CD4-positive, alpha-beta T cell treated with Interleukin-2 at 100 ng/mL for 4 hours (primary cell): ENCODE results near the gene C2orf80.
"Not testable (repeated sequence)": the region's sequence is repeated elsewhere in the genome, so short reads cannot be mapped to it uniquely, and the experiment has no call there.

Source experiments
- DNase-seq: peaks from one replicate; pipeline ENCODE4 v3.0.0-alpha.2; 2020; ENCODE audit warnings: low spot score

The C2orf80 gene

GRCh38 chr2:208135794-208136715 is 53.8 kb downstream of the C2orf80 start:
- no peak for DNase-seq

GRCh38 chr2:208134928-208135586 is 54.8 kb downstream of the C2orf80 start:
- DNase-seq, result no peak

DNA sequence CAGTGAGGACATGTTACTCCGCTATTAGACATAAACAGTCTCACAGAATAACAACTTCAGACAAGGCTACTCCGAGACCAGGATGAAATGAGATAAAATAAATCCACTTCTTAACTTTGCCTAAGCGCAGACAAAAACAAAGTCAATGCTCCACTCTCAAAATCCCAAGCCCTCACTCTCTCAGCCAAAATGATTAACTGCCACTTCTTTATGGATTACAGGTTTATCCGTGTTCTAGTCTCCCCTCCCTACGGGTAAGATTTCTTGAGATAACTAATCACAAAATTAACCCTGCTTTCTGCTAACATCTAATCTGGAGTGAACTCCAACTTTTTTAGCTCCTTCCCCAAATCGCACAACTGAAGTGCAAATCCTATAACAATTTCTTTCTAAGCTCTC is 59.1 kb downstream of the C2orf80 start:
- DNase-seq, result no peak

- no peak for DNase-seq
Measured at GRCh38 chr2:208129744-208130711, 59.8 kb downstream of the C2orf80 start, which contains the start of gene CRYGC. Gene CRYGC (minus strand): TSS chr2:208129828. CDS start chr2:208129792, 36 bp downstream.

- no peak for DNase-seq
Measured at GRCh38 chr2:208128136-208128535, 61.7 kb downstream of the C2orf80 start.

DNA sequence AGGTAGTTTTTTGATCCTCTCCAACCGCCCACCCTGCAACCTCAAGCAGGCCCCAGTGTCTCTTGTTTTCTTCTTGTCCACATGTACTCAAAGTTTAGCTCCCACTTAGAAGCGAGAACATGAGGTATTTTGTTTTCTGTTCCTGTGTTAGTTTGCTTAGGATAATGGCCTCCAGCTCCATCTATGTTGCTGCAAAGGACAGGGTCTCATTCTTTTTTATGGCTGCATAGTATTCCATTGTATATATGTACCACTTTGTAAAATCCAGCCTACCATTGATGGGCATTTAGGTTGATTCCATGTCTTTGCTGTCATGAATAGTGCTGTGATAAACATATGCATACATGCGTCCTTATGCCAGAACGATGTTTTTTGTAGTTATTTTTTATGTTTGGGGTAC is 62.7 kb downstream of the C2orf80 start:
- DNase-seq, result no peak

GRCh38 chr2:208125251-208125650 is 64.6 kb downstream of the C2orf80 start:
- DNase-seq, result no peak

DNA sequence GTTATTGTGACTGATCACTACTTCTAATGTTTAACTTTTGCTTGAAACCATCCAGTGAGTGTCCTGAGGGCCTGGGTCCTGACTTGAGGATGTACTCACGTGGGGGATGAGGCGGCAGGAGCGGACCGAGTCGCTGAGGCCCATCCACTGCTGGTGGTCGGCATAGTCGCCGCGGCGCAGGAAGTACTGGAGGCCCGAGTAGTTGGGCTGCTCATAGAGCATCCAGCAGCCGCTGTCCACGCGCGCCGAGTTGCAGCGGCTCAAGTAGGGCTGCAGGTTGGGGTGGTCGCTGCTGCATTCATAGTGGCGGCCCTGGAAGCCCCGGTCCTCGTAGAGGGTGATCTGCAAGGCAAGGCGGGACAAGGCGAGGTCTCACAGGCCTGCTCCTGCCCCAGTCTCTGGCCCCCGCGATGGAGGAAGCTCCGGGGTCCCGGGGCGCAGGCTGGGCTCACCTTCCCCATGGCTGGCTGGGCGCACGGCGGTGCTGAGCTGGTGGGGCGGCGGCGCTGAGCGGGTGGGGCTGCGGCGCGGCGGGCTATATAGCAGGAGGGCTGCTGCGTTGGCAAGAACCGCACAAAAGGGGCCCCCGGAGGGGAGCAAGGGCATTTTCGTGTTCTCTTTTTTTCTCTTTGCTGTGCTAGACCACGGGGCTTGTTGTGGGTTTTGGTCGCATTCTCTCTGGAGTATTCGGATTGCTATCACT is 65.7 kb downstream of the C2orf80 start, which contains the start of gene CRYGD:
CRYGD (minus strand) TSS at position 512 of the 703 bp plus-strand sequence; CDS start at position 461, 51 bp downstream.
- DNase-seq, result not testable (repeated sequence)

DNA sequence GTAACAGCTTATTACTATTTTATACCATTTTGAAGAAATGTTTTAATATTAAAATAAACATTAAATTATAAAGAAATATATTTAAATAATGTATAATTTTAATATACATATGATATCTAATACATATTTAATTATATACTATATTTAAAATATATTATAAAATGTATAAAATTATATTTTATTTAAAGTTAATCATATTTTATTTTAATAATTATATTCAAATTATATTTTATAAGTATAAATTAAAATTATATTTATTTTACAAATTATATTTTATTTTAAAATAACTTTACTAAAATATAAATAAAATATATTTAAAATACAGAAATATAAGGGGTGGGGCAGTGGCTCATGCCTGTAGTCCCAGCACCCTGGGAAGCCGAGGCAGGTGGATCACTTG is 67.6 kb downstream of the C2orf80 start:
- DNase-seq, result no peak

DNA sequence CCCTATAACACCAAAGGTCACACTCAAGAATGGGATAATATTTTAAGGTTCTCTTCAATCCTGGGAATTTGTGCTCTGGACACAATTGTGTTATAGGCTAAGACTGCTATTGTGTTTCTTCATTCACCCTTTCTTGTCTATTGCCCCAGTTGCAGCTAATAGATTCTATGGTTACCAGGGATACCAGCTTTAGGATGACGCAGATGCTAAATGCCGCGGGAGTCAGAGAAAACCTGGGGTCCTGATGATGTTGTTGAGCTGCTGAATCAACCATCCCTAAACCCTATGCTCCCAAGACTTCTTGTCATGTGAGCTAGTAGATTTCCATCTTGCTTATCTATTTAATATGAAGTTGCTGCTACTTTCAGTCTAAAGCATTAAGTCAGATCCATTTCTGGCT is 70.9 kb downstream of the C2orf80 start:
- no peak for DNase-seq

DNA sequence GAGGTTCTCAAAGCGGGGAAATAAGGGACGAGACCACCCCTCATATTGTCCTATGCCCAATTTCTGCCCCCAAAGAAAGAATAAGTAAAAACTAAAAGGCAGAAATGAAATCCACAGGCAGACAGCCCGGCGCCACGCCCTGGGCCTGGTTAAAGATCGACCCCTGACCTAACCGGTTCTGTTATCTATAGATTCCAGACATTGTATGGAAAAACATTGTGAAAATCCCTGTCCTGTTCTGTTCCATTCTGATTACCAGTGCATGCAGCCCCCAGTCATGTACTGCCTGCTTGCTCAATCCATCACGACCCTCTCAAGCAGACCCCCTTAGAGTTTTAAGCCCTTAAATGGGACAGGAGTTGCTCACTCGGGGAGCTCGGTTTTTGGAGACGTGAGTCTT is 72.4 kb downstream of the C2orf80 start:
- DNase-seq, result not testable (repeated sequence)
